HFF-Myc (cell line): ENCODE data around the gene DIPK1B.
"Not testable (repeated sequence)": the region's sequence is repeated elsewhere in the genome, so short reads cannot be mapped to it uniquely, and the experiment has no call there.

Experiments
- DNase-seq: peaks from one replicate; pipeline ENCODE4 v3.0.0-alpha.2; 2011; ENCODE audit warnings: low read depth; ENCODE audit errors: extremely low read depth
- H3K4me3 ChIP-seq: replicated peaks from 2 replicates; pipeline ENCODE4 v1.5.1; 2011; ENCODE audit warnings: low read depth, mild to moderate bottlenecking, control low read depth, low read length
- TF ChIP-seq, protein P1 (sequence below): IDR thresholded peaks from 2 replicates; pipeline ENCODE4 v1.5.1; 2012; ENCODE audit warnings: mild to moderate bottlenecking, low read depth, low read length, control low read depth; ENCODE audit errors: missing control alignments

The DIPK1B gene

DNA sequence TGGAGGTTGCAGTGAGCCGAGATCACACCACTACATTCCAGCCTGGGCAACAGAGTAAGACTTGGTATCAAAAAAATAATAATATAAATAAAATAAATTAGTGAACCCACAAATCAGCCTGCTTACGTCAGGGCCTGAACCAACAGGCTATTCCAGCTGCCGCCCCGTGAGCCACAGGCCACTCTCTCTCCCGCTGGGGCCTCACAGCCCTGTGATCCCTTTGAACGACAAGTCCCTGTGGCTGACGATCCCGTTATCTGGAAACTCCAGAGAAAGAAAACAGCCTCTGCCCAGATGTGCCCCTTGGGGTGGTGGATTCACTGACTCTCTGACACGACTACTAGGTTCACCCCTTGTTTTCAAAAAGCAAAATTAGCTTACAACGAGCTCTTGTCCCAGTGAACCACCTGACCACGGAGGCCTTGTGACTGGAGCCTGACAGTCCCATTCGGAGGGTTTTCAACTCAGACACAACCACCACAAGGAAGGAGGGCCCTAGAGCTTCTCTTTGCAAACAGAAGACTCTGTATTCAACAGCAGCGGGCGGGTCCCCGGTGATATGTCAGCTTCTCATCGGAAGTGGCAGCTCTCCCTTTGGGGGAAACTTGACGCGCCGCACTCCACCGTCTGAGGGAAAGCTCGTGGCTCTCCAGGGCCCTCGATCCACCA is 4.4 kb upstream of the DIPK1B start:
- no peak for DNase-seq
- H3K4me3 ChIP-seq, result no peak overlapping the region
- TF ChIP-seq, protein P1, sequence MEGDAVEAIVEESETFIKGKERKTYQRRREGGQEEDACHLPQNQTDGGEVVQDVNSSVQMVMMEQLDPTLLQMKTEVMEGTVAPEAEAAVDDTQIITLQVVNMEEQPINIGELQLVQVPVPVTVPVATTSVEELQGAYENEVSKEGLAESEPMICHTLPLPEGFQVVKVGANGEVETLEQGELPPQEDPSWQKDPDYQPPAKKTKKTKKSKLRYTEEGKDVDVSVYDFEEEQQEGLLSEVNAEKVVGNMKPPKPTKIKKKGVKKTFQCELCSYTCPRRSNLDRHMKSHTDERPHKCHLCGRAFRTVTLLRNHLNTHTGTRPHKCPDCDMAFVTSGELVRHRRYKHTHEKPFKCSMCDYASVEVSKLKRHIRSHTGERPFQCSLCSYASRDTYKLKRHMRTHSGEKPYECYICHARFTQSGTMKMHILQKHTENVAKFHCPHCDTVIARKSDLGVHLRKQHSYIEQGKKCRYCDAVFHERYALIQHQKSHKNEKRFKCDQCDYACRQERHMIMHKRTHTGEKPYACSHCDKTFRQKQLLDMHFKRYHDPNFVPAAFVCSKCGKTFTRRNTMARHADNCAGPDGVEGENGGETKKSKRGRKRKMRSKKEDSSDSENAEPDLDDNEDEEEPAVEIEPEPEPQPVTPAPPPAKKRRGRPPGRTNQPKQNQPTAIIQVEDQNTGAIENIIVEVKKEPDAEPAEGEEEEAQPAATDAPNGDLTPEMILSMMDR, result no peak

DNA sequence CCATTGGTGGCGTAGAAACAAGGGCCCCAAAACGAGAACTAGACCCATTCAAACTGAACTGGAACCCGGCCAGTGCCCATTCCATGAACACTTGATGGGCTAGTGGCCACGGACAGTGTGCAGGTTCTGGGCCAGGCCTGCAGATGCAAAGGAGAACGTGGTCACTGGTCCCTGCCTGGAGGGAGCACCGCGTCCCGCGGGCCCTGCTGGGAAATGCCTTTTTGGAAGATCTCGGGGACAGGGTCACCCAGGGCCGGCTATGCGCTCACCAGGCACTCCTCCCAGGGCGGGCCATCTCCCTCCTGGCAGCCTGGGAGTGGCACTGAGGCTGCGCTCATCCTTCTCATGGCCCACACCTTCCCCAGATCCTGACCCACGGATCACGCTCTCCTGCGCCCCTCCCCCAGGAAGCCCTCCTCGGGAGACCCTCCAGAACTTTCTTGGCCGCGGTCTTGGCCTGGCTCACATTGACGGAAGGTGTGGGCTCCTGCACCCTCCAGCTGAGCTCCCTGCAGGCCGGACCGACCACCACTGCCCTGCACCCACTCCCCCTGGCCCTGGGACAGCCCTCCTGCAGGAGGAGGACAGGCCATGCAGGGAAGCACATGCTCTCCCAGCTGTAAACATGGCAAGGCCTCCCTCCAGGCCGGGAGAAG is 2.8 kb upstream of the DIPK1B start:
- TF ChIP-seq, protein P1, result no peak
- no peak overlapping the region for H3K4me3 ChIP-seq
- no peak for DNase-seq

DNA sequence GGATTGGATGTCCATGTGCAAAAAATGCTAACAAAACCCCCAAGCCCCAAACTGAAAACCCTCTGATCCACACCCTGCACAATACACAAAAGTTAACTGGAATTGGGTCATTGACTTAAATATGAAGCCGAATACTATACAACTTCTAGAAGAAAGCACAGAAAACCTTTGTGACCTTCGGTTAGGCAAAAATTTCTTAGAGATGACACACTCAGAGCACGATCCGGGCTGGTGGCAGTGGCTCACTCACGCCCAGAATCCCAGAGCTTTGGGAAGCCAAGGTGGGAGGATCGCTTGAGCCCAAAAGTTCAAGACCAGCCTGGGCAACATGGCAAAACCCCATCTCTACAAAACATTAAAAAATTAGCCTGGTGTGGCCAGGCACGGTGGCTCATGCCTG is 1.8 kb upstream of the DIPK1B start:
- no peak overlapping the region for H3K4me3 ChIP-seq
- DNase-seq, result no peak
- TF ChIP-seq, protein P1, result no peak

DNA sequence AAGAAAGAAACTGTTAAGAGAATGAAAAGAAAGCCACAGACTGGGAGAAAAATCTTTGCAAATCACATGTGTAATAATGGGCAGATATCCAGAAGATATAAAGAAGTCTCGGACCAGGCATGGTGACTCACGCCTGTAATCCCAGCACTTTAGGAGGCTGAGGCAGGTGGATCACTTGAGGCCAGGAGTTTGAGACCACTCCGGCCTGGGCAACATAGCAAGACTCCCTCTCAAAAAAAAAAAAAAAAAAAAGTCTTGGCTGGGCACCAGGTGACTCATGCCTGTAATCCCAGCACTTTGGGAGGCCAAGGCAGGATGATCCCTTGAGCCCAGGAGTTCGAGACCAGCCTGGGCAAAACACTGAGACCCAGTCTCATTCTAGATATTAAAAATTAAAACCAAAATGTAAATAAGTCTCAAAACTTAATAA is 1.1 kb upstream of the DIPK1B start:
- not testable (repeated sequence) for DNase-seq, H3K4me3 ChIP-seq

DNA sequence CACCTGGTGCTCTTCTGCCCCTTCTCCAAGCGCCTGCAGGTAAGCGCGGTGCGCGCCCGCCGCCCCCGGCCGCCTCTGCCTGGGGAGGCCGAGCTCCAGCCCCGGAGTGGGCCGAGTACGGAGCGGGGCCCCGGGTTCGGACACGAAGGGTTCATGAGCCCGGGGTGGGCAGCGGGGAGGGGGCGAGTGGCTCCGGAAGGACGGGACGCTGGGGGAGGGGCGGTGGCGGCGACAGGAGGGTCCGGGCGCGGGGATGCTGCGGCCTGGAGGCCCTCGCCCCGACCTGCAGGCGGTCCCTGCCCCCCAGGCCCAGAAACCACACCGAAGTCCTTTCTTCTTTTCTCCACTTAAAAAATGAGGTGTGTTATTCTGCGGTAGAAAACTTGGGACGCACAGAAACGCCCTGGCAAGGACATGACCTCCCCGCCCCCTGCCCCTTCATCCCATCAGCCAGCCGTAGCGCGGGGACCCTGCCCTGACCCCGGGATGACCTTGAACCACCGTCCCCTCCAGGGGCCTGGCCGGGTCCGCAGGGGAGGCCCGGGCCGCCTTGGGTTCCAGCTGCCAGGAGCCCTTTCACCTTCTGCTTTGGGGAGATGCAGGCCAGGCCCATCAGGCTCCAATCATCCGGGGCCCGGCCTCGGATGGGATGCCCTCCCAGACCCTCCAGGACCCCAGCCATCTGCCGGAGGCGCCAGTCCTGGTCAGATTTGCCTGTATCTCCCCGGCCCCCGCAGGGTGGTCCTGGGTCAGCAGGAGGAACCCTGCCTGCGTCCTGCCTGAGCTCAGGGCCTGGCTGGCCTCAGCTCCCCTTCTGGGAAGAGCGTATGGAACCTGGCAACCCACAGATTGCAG is 545 bp downstream of the DIPK1B start:
- TF ChIP-seq, protein P1, result no peak
- H3K4me3 ChIP-seq, result peak overlapping the region; percentile 40
- no peak for DNase-seq

DNA sequence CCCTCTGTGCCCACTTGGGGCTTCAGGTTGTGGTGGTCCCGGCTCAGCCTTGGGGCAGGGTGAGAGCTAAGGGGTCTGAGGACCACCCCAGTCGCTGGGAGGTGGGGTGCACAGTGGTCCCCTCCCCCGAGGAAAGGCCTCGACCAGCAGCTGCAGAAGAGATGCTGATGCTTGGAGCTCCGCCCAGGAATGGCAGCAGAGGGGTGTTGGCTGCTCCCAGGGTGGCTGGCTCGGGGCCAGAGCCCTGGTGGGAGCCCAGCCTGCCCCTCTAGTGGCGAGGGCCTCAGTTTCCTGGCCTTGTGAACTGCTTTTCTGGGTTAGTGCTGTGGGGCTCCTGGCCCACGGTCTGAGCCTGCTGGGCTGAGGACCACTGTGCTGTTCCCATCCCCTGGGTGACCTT is 1.2 kb downstream of the DIPK1B start:
- peak overlapping the region; percentile 40; the same call in 1 of the 2 replicates for H3K4me3 ChIP-seq
- TF ChIP-seq, protein P1, result no peak
- DNase-seq, result no peak
